GM23338 (cell line): Measurements from ENCODE around the gene RAD23A.

Source experiments
- CTCF ChIP-seq, 2 experiments: fragments of 200-600 bp in 1 of 2; sonication (generic) in 1 of 2; conservative IDR thresholded peaks; 2 replicates each; pipeline versions ENCODE4 v1.5.1 to v1.6.1; 2016 to 2017; ENCODE audit warnings: antibody characterized with exemption in 2 of 2, low read depth in 2 of 2, mild to moderate bottlenecking in 2 of 2, moderate library complexity in 1 of 2
- EZH2 ChIP-seq: fragments of 200-600 bp; sonication (generic); IDR thresholded peaks from one replicate; pipeline ENCODE4 v1.8.0; 2017; ENCODE audit warnings: antibody characterized with exemption, mild to moderate bottlenecking, low read depth; ENCODE audit not compliant: unreplicated experiment
- POLR2AphosphoS5 ChIP-seq: IDR thresholded peaks from 2 replicates; pipeline ENCODE4 v1.6.1; 2016; ENCODE audit warnings: antibody characterized with exemption, low read depth

GRCh38 chr19:12970070-12970820, 24.6 kb downstream of the RAD23A start:
- TF ChIP-seq POLR2AphosphoS5: no peak
- TF ChIP-seq CTCF (conservative IDR thresholded peaks at IDR 0.05; ENCODE audit: low read depth in 2 of 2): no peak
- no peak for TF ChIP-seq EZH2
